GM19099 (cell line): ENCODE measurements around the gene MPZL2.

Experiments used
- POLR2A ChIP-seq: IDR thresholded peaks from 3 replicates; pipeline ENCODE4 v1.6.1; 2011; ENCODE audit warnings: low read depth; ENCODE audit not compliant: insufficient read length; ENCODE audit errors: extremely low read depth

Gene MPZL2

DNA sequence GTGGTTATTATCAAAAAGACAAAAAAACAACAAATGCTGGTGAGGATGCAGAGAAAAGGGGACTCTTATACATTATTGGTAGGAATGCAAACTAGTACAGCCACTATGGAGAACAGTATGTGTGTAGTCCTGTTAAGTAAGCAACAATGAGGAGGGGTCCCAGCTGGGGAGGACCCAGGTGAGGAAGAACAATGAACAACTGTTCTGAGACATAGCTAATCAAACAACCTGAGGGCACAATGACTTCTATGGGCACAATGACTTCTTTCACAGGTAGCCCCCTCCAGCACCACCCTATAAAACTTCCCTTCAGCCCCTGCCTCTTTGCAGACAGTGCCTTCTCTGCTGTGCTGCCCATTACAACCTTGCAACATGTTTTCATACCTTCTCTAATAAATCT, 44.9 kb downstream of the MPZL2 start:
- TF ChIP-seq POLR2A: no peak

DNA sequence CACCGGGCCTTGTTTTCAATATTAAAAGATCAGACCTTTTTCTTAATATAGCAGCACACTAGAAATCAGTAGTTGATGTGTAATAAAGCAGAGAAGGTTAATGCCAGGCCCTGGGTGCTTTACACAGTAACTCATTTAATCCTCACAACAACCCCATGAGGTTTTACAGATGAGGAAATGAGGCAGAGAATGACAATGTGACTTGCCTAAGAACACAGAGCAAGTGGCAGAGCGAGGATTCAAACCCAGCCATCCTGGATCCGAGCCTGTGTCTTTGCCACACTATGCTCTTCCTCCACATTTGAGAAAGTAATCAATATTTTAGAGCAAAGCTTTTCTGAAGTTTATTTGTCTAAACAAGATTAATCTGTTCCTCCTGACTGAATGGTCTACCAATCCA, 46.5 kb downstream of the MPZL2 start:
- no peak for TF ChIP-seq POLR2A

DNA sequence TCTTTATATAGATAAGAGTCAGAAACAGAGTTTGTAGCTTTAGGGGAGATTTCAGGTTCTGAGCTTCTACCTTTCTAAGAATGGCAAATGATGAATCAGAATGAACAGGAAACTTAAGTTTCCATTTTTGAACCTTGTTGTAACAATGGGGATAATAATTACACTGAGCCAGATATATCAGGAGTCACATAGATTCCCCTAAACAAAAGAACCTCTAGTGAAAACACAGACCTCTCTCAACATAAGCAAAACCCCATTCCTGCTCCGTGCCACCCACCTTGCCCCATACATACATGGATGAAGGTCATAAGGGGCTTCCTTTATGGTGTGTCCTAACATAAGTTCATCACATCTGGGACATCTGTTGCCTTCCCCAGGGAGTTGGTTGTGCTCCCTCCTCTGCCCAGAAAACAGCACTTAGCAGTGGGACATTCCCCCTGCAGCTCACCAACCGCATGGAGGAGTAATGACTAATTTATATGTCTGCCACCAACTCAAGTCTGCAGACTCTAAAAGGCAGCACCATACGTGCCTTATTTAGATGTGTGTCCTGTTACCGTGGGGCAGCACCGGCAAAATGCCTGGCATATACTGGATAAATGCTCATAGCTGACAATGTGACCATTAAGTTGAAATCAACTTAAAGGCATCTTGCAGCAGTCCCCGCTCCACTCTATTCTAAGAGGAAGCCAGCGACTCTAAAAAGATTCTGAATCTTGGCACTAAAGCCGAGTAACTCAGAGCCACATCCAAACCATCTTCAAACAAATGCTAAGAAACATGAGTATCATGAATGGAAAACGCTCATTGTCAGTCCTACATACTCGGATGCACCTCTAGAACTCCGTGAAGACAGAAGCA, 47.2 kb downstream of the MPZL2 start:
- TF ChIP-seq POLR2A: peak; percentile 47

DNA sequence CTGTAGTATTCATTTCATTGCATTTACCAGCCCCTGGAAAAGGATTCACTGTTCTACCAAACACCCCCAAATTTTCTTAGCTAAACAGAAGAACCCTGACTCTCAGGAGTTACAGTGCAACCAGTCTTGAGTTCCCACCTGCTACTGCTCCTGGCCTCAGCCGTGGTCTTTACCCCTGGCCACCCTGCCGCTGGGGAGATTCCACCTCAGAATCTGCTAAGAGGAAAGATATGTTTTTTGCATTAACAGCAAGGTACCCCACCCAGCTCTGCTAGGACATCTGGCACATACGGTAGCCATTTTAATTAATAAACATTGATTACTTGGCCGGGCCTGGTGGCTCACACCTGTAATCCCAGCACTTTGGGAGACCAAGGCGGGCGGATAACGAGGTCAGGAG, 48.3 kb downstream of the MPZL2 start:
- TF ChIP-seq POLR2A: no peak

DNA sequence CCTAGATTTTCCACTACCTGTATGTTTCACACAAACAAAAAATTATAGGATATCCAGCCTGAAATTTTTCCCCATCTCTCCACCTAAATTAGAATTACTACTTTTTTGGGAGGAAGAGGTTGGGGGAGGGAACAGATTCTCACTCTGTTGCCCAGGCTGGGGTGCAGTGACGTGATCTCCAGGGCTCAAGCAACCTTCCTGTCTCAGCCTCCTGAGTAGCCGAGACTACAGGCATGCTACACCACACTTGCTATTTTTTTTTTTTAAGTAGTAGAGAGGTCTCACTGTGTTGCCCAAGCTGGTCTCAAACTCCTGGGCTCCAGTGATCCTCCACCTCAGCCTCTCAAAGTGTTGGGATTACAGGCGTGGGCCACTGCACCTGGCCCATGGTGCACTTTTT, 48.8 kb downstream of the MPZL2 start:
- TF ChIP-seq POLR2A: no peak

DNA sequence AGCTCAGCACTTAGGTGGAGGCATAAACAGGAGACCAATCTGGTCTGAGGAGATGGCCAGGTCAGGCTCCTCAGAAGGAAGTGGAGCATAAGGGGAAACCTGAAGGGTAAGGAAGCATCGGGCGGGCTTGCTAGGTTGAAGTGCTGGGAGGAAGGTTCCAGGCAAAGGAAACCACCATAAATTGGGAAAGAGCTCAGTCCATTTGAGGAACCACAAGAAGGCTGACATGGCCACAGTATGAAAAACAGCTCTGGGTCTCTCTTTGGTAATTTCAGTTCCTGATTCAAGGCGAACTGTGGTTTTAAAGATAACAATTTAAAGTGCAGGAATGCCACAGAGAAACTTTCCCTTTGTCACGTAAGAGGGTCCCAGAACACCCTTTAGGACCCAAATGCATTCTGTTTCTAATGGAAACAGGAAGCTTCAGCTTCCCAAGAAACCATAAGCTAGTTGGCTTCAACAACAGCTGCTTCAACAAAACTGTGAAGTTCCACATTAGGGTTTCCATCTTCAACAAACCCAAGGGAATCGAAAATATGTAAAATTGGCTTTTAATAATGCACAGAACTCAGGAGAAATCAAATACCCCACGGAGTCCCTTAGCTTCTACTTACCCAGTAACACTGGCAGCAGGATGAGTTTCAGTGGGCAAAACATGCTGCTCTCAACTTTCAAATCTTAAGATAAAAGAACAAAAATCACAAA, 49.7 kb downstream of the MPZL2 start:
- TF ChIP-seq POLR2A: no peak

DNA sequence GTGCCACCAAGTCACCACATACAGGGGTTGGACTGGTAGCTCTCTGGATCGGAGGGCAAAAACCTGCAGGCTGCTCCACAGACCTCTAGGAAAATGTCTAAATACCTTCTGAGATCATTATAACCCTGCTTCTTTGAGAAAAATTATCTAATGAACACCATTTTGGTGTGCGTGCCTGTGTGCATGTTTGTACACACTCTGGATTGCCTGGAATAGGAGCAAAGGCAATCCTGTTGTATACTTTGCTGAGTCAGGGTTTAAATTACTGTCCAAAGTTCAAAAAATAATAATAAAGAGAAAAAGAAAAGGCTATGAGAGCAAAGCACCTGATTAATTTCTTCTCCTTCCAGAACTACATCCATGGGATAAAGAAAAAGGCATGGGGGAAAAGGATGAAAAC, 50.3 kb downstream of the MPZL2 start:
- no peak for TF ChIP-seq POLR2A

DNA sequence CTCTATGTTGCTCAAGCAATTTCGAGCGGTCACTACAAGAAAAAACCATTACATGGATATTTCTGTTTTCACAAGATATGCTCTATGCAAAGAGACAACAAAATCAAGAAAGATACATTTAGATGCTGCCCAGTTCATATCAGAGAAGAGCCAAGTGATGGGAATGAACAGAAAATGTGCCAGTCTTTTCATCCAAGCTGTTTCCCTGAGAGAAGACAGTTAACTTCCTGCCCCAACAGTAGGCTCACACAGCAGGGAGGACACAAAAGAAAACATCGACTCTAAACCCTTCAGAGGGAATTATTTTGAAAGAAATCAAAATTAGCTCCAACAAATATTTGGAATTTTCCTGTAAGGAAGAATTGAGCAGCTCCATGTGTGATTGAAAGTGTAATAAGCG, 50.9 kb downstream of the MPZL2 start:
- no peak for TF ChIP-seq POLR2A

DNA sequence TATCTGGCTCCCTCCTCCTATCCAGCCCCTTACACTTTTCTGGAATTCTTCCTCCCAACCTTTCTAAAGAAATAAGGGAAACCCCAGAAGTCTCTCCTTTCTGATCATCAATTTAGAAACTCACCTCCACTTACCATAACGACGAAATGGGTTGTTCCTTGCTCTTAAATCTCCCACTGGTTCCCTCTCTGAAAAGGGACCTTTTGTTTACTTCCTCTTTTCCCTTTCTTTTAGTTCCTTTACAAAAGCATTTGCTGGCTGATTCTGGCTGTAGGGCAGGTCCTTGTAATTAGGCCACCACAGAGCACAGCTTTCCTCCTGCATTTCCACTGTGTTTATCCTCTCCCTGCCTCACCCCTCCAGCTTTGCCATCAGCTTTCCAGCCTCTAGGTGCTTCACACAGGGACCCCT, 51.3 kb downstream of the MPZL2 start:
- TF ChIP-seq POLR2A: no peak

DNA sequence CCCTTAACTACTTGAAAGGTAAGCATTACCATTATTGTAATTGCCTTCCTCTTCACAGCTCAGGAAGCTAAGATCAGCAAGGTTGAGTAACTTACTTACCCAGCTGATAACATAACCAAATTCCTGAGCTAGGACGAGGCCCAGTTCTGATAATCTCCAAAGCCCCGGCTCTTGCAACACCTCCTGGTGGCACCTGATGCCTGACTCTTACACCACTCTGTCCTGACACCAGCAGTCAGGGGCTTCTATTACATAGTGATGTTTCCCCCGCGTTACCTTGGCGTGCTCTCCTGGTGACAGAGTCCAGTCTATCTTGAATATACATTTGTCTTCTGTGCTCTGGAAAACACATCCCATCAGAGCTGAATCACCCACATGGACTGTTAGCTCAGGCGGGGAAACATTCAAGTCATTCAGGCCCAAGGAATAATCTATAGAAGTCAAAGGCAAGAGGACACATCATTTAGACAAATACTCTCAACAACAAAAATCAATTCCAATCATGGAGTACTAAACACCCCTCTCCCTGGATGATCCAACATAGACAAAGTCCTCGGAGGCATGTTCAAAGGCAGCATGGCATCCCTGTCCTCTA, 51.9 kb downstream of the MPZL2 start:
- no peak for TF ChIP-seq POLR2A

DNA sequence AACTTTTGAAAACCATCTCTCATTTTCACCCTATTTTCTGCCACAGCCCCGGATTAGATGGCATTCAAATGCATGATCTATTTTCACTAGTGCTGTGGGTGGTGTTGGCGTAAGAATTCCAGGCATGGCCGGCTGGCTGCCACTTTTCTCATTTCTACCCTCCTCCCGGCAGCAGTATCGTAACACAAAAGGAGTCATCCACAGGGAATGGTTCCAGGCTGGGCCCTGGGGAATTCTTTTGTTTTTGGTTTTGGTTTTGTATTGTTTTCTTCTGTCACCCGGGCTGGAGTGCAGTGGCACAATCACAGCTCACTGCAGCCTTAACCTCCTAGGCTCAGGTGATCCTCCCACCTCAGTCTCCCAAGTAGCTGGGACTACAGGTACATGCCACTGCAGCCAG, 53.1 kb downstream of the MPZL2 start:
- TF ChIP-seq POLR2A: no peak

DNA sequence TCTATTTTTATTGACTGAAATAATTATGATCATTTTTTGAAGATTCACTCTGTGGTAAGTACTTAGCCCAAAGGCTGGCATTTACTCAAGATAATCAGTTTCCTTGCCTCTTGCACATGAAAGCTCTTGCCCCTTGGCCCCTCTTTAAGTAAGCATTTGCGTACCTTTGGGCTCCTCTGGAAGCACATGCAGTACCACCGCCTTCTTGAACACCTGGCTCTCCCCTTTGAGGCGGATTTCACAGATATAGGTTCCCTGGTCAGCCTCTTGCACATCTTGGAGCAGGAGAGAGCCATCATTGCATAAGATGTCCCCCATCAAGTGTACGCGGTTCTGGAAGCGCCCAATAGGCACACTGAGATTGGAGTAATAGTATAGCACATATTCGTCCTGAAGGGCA, 53.8 kb downstream of the MPZL2 start:
- no peak for TF ChIP-seq POLR2A

DNA sequence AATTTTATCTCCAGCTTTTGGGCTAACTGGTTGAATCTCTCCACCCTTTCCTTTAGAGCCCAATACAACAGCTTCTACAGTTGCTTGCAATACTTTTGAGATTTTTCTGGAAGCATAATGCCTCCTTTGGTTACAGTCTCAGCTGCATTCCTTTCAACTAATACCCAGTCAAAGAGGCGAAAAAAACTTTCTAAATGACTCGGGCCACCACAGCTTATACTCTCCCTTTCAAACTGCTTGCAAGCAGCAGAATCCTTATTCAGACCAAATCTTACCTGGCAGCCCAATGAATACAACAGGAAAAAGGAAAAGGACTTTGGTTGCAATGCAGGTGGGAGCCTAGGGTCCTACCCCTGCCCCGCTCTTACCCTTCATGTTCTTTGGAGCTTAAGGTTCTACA, 55.1 kb downstream of the MPZL2 start:
- no peak for TF ChIP-seq POLR2A

DNA sequence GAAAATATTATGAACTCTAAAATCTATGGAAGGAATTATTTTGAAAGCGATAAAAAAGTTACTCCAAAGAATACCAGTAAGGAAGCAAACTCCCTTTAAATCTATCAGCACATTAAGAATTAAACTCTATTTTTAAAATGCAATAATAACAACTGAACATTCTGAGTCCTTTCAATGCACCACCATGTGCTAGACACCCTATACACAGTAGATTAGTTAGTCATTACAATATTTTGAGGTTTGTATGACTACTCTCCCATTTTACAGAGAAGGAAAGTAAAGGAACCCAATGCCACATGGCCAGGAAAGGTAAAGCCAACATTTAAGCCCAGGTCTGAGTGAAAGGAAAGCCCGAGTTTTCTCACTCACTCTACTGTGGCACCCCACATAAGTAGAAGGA, 57.0 kb downstream of the MPZL2 start:
- TF ChIP-seq POLR2A: no peak

DNA sequence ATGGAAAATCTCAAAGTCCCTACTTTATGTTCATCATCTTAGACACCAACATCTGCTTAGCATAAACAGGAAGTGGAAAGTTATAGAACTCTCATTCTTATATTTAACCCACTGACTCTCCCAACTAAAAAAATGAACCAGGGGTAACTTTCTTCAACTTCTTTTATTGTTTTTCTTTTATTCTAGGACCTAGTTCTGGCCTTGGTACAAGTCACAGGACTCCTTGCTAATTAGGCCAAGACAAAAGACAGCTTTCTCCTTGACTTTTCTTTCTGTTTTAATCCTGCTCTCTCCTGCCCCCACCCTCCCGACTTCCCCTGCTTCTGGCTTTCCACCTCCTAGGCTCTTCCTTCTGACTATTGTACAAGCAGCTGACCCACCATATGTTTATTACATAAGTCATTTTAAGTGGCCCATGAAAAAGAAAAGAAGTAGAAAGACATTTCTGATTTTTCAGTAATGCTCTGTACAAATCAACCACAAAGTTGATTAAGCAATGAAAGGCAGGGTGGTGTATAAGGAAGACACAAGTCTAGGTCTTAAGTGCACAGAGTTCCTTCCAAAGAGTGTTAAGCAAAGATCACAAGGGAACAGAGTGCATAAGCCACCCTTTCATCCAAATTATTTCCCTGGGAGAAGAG, 57.6 kb downstream of the MPZL2 start:
- TF ChIP-seq POLR2A: no peak
